ENCODE measurements around the gene GRB10.

The GRB10 gene

GRCh38 chr7:50673096-50673495 lies 109.6 kb downstream of the GRB10 start:
- Histone ChIP-seq H3K4me3 (ENCODE audit: low read depth, low read length) (no peak overlapping the region), H3K27ac (no peak overlapping the region), H3K27me3 (ENCODE audit: control insufficient read depth, insufficient read depth, low read length) (no peaks in the 10 kb centered on the region), H3K9me3 (ENCODE audit: control insufficient read depth, low read length) (no peaks in the 10 kb centered on the region), H2AFZ (no peak overlapping the region), H3K4me2 (ENCODE audit: low read length) (no peak overlapping the region), H3K79me2 (peaks cover 5% of the 10 kb centered on the region), H3K4me1 (no peaks in the 10 kb centered on the region), H3K9ac (no peak overlapping the region), H3K36me3 (ENCODE audit: control insufficient read depth, insufficient read depth, low read length) (no peaks in the 10 kb centered on the region)
- TF ChIP-seq CTCF (IDR thresholded peaks at IDR 0.05) = no peak

GRCh38 chr7:50672045-50672444 lies 110.7 kb downstream of the GRB10 start:
- H3K4me3 ChIP-seq (ENCODE audit: low read depth, low read length) = no peak overlapping the region
- no peaks in the 10 kb centered on the region for H3K36me3 ChIP-seq (ENCODE audit: control insufficient read depth, insufficient read depth, low read length)
- H3K27me3 ChIP-seq (ENCODE audit: control insufficient read depth, insufficient read depth, low read length) = no peaks in the 10 kb centered on the region
- no peaks in the 10 kb centered on the region for H3K9me3 ChIP-seq (ENCODE audit: control insufficient read depth, low read length)
- TF ChIP-seq CTCF (IDR thresholded peaks at IDR 0.05) = no peak
- no peak overlapping the region for H3K9ac ChIP-seq
- no peak overlapping the region for H3K4me2 ChIP-seq (ENCODE audit: low read length)
- H3K79me2 ChIP-seq = peaks cover 5% of the 10 kb centered on the region
- H3K27ac ChIP-seq = no peak overlapping the region
- H3K4me1 ChIP-seq = no peaks in the 10 kb centered on the region
- no peak overlapping the region for H2AFZ ChIP-seq

- H3K4me1 ChIP-seq = no peaks in the 10 kb centered on the region
- H3K9ac ChIP-seq = no peak overlapping the region
- no peak for TF ChIP-seq CTCF (IDR thresholded peaks at IDR 0.05)
- no peak overlapping the region for H3K4me3 ChIP-seq (ENCODE audit: low read depth, low read length)
- H3K9me3 ChIP-seq (ENCODE audit: control insufficient read depth, low read length) = no peaks in the 10 kb centered on the region
- peaks cover 2% of the 10 kb centered on the region for H3K79me2 ChIP-seq
- no peak overlapping the region for H3K4me2 ChIP-seq (ENCODE audit: low read length)
- H3K27ac ChIP-seq = no peak overlapping the region
- no peaks in the 10 kb centered on the region for H3K36me3 ChIP-seq (ENCODE audit: control insufficient read depth, insufficient read depth, low read length)
- no peak overlapping the region for H2AFZ ChIP-seq
- H3K27me3 ChIP-seq (ENCODE audit: control insufficient read depth, insufficient read depth, low read length) = no peaks in the 10 kb centered on the region
Measured at GRCh38 chr7:50671386-50671785, 111.3 kb downstream of the GRB10 start.

- Histone ChIP-seq H3K9me3 (ENCODE audit: control insufficient read depth, low read length) (no peaks in the 10 kb centered on the region), H3K79me2 (no peaks in the 10 kb centered on the region), H3K9ac (no peak overlapping the region), H3K4me2 (ENCODE audit: low read length) (no peak overlapping the region), H2AFZ (no peak overlapping the region), H3K4me3 (ENCODE audit: low read depth, low read length) (no peak overlapping the region), H3K4me1 (no peaks in the 10 kb centered on the region), H3K27ac (no peak overlapping the region), H3K36me3 (ENCODE audit: control insufficient read depth, insufficient read depth, low read length) (no peaks in the 10 kb centered on the region), H3K27me3 (ENCODE audit: control insufficient read depth, insufficient read depth, low read length) (no peaks in the 10 kb centered on the region)
- no peak for TF ChIP-seq CTCF (IDR thresholded peaks at IDR 0.05)
Measured at GRCh38 chr7:50669890-50670289, 112.8 kb downstream of the GRB10 start.

- H3K79me2 ChIP-seq = no peaks in the 10 kb centered on the region
Measured at GRCh38 chr7:50667789-50668226, 114.9 kb downstream of the GRB10 start.

More at GRCh38 chr7:50667789-50668226, 114.9 kb downstream of the GRB10 start:
- no peak overlapping the region for H3K4me3 ChIP-seq (ENCODE audit: low read depth, low read length)
- H3K36me3 ChIP-seq (ENCODE audit: control insufficient read depth, insufficient read depth, low read length) = no peaks in the 10 kb centered on the region
- no peaks in the 10 kb centered on the region for H3K4me1 ChIP-seq
- no peak for TF ChIP-seq CTCF (IDR thresholded peaks at IDR 0.05)
- no peaks in the 10 kb centered on the region for H3K9me3 ChIP-seq (ENCODE audit: control insufficient read depth, low read length)
- H3K27me3 ChIP-seq (ENCODE audit: control insufficient read depth, insufficient read depth, low read length) = no peaks in the 10 kb centered on the region
- H3K9ac ChIP-seq = no peak overlapping the region
- H2AFZ ChIP-seq = no peak overlapping the region
- H3K4me2 ChIP-seq (ENCODE audit: low read length) = no peak overlapping the region
- no peak overlapping the region for H3K27ac ChIP-seq
